IMR-90 (cell line): ENCODE results near the gene CLDN18. TPM values are rescaled to one million over a fixed set of nuclear protein-coding genes. Genes with fewer than 3 reads are reported as not detected.
A peak's percentile ranks its signal among the peaks of the same experiment; 100 is the strongest.

Experiments used
- ATAC-seq: fragments of 200-7000 bp; cut with Tn5 transposase; 2 replicates; pipeline ENCODE4 v1.9.1; 2020; ENCODE audit warnings: low read depth, mild to moderate bottlenecking, moderate library complexity
- BruUV-seq: library from RNA; stranded (reverse); fragments of 400-500 nt; replicated peaks from 2 replicates; lab custom pipeline; 2021; lab: Mats Ljungman, UMichigan
- CTCF ChIA-PET: fragments of 300-600 bp; formaldehyde crosslinking; extraction: SDS; loops from one replicate; lab custom pipeline; 2021; ENCODE audit warnings: antibody characterized with exemption; lab: Yijun Ruan, JAX
- POLR2A ChIA-PET: fragments of 300-600 bp; sonication (Branson Sonifier 250); formaldehyde crosslinking; loops from one replicate; lab custom pipeline; 2022; ENCODE audit warnings: antibody characterized with exemption; ENCODE audit not compliant: unreplicated experiment; lab: Charles Lee
- DNase-seq: peaks from one replicate; pipeline ENCODE4 v3.0.0; 2013
- H2AFZ ChIP-seq: replicated peaks from 2 replicates; pipeline ENCODE3; 2013; ENCODE audit warnings: low read length, mild to moderate bottlenecking; ENCODE audit not compliant: poor library complexity
- H2AK5ac ChIP-seq: 2 replicates; pipeline ENCODE4 v1.6.1; 2013; ENCODE audit warnings: low read depth, low read length, inconsistent platforms
- H2AK9ac ChIP-seq: replicated peaks from 2 replicates; pipeline ENCODE3; 2013; ENCODE audit warnings: mild to moderate bottlenecking, low read depth, low read length, moderate library complexity; ENCODE audit not compliant: poor library complexity
- H2BK120ac ChIP-seq: 2 replicates; pipeline ENCODE4 v1.6.1; 2013; ENCODE audit warnings: low read depth, low read length, inconsistent platforms
- H2BK15ac ChIP-seq: 3 replicates; pipeline ENCODE4 v1.6.1; 2013; ENCODE audit warnings: low read depth, low read length, inconsistent platforms
- H2BK20ac ChIP-seq: 2 replicates; pipeline ENCODE4 v1.6.1; 2013; ENCODE audit warnings: low read depth, mild to moderate bottlenecking, inconsistent platforms, low read length, moderate library complexity
- H2BK5ac ChIP-seq: 2 replicates; pipeline ENCODE4 v1.6.1; 2013; ENCODE audit warnings: mild to moderate bottlenecking, low read depth, low read length, inconsistent platforms; ENCODE audit not compliant: poor library complexity, severe bottlenecking
- H3K14ac ChIP-seq: replicated peaks from 2 replicates; pipeline ENCODE4 v1.6.1; 2013; ENCODE audit warnings: low read depth, low read length, inconsistent platforms
- H3K18ac ChIP-seq: 2 replicates; pipeline ENCODE4 v1.6.1; 2013; ENCODE audit warnings: low read depth, low read length, control low read depth
- H3K23ac ChIP-seq: 2 replicates; pipeline ENCODE4 v1.6.1; 2013; ENCODE audit warnings: low read depth, low read length, inconsistent platforms
- H3K27ac ChIP-seq: 2 replicates; pipeline ENCODE4 v1.5.1; 2013; ENCODE audit warnings: mild to moderate bottlenecking, control low read depth, low read length; ENCODE audit not compliant: insufficient read depth
- H3K27me3 ChIP-seq: 2 replicates; pipeline ENCODE4 v1.6.1; 2013; ENCODE audit warnings: low read length; ENCODE audit not compliant: control insufficient read depth, insufficient read depth
- H3K36me3 ChIP-seq: 2 replicates; pipeline ENCODE4 v1.6.1; 2013; ENCODE audit warnings: low read length, mixed read lengths; ENCODE audit not compliant: control insufficient read depth, insufficient read depth
- H3K4ac ChIP-seq: 2 replicates; pipeline ENCODE4 v1.6.1; 2013; ENCODE audit warnings: low read depth, low read length, inconsistent platforms
- H3K4me1 ChIP-seq: 2 replicates; pipeline ENCODE4 v1.6.1; 2013; ENCODE audit warnings: low read length, mixed read lengths; ENCODE audit not compliant: control insufficient read depth, insufficient read depth
- H3K4me2 ChIP-seq: 2 replicates; pipeline ENCODE4 v1.6.1; 2013; ENCODE audit warnings: low read depth, mild to moderate bottlenecking, control low read depth, low read length, moderate library complexity
- H3K4me3 ChIP-seq: 2 replicates; pipeline ENCODE4 v1.5.1; 2013; ENCODE audit warnings: low read depth, mild to moderate bottlenecking, control low read depth, low read length, moderate library complexity; ENCODE audit not compliant: insufficient read depth
- H3K56ac ChIP-seq: 2 replicates; pipeline ENCODE4 v1.6.1; 2013; ENCODE audit warnings: low read length, inconsistent platforms; ENCODE audit not compliant: insufficient read depth; ENCODE audit errors: extremely low read depth
- H3K79me1 ChIP-seq, 2 experiments: 2 replicates each; pipeline ENCODE4 v1.6.1; 2013; ENCODE audit warnings: low read length in 2 of 2, inconsistent platforms in 1 of 2, low read depth in 1 of 2
- H3K9ac ChIP-seq: 2 replicates; pipeline ENCODE4 v1.6.1; 2013; ENCODE audit warnings: low read depth, low read length, control low read depth
- H3K9me1 ChIP-seq: 2 replicates; pipeline ENCODE4 v1.6.1; 2013; ENCODE audit warnings: low read length, inconsistent platforms; ENCODE audit not compliant: insufficient read depth
- H3K9me3 ChIP-seq: 2 replicates; pipeline ENCODE4 v1.6.1; 2013; ENCODE audit warnings: low read length; ENCODE audit not compliant: control insufficient read depth, insufficient read depth
- H4K20me1 ChIP-seq: 2 replicates; pipeline ENCODE4 v1.6.1; 2013; ENCODE audit warnings: low read length, inconsistent platforms; ENCODE audit not compliant: insufficient read depth
- H4K5ac ChIP-seq: 2 replicates; pipeline ENCODE4 v1.6.1; 2013; ENCODE audit warnings: mild to moderate bottlenecking, low read depth, low read length, control low read depth
- H4K8ac ChIP-seq, 2 experiments: 2 replicates each; pipeline ENCODE4 v1.6.1; 2013; ENCODE audit warnings: low read depth in 2 of 2, low read length in 2 of 2, control low read depth in 1 of 2, inconsistent platforms in 1 of 2
- H4K91ac ChIP-seq: 2 replicates; pipeline ENCODE4 v1.6.1; 2013; ENCODE audit warnings: low read depth, low read length, inconsistent platforms; ENCODE audit not compliant: insufficient read depth
- BHLHE40 ChIP-seq: fragments of 150-350 bp; IDR thresholded peaks from 2 replicates; pipeline ENCODE4 v1.6.1; 2016; ENCODE audit warnings: mild to moderate bottlenecking, low read depth, low read length
- CEBPB ChIP-seq: IDR thresholded peaks from 2 replicates; pipeline ENCODE4 v1.6.1; 2012; ENCODE audit warnings: low read depth, low read length, improper control_type of control experiment
- CTCF ChIP-seq: conservative IDR thresholded peaks from 2 replicates; pipeline ENCODE4 v1.5.1; 2012; ENCODE audit warnings: mild to moderate bottlenecking, low read depth, low read length, improper control_type of control experiment
- MAFK ChIP-seq: IDR thresholded peaks from 2 replicates; pipeline ENCODE4 v1.6.1; 2012; ENCODE audit warnings: low read depth, low read length, improper control_type of control experiment
- NFE2L2 ChIP-seq: fragments of 150-350 bp; IDR thresholded peaks from 2 replicates; pipeline ENCODE4 v1.6.1; 2016; ENCODE audit warnings: low read depth, mild to moderate bottlenecking, low read length
- POLR2A ChIP-seq: IDR thresholded peaks from 2 replicates; pipeline ENCODE4 v1.6.1; 2012; ENCODE audit warnings: mild to moderate bottlenecking, low read depth, low read length
- RAD21 ChIP-seq: IDR thresholded peaks from 2 replicates; pipeline ENCODE4 v1.6.1; 2012; ENCODE audit warnings: low read length, improper control_type of control experiment
- RCOR1 ChIP-seq: IDR thresholded peaks from 2 replicates; pipeline ENCODE4 v1.6.1; 2012; ENCODE audit warnings: mild to moderate bottlenecking, low read length, improper control_type of control experiment; ENCODE audit not compliant: insufficient replicate concordance
- WGBS, 2 experiments: methylation state at CpG; one replicate each; pipeline versions ENCODE4 v1.1.5 to v1.1.7; 2013; ENCODE audit warnings: missing lambda C conversion rate in 2 of 2; ENCODE audit not compliant: insufficient read length in 1 of 2; ENCODE audit errors: extremely low coverage in 2 of 2; 5-methylcytosine and 5-hydroxymethylcytosine counted together
- dilution Hi-C: fragments of 300-500 bp; cut with HindIII; formaldehyde crosslinking; loops from one replicate; pipeline ENCODE4 v1.14.3; 2018; ENCODE audit warnings: low sequenced_read_pairs; ENCODE audit not compliant: unreplicated experiment
- in situ Hi-C: fragments of 300-500 bp; cut with MboI; formaldehyde crosslinking; loops from 3 replicates; pipeline ENCODE4 v1.14.3; 2019; ENCODE audit warnings: low sequenced_read_pairs, inconsistent platforms, mixed read lengths
- intact Hi-C: fragments of 100-400 bp; cut with micrococcal nuclease; formaldehyde crosslinking; loops from 2 replicates; pipeline ENCODE4 v1.10.0; 2022
- polyA plus RNA-seq, 3 experiments: library from polyadenylated mRNA; depleted of rRNA; stranded (reverse); fragments of >200 nt; gene quantifications; 2 replicates each; pipeline ENCODE4 v1.2.3, GENCODE V29; 2012; ENCODE audit warnings: low replicate concordance in 1 of 3
- total RNA-seq: library from RNA; depleted of rRNA; stranded (reverse); fragments of >200 nt; gene quantifications from 2 replicates; pipeline ENCODE4 v1.2.3, GENCODE V29; 2012

Gene CLDN18
- total and polyA plus RNA-seq, 2 of the 4 experiments (the other 2 are of a cell fraction), result not detected

GRCh38 chr3:138066972-138067371 lies 57.0 kb downstream of the CLDN18 start:
- H3K4ac ChIP-seq, result peak overlapping the region; percentile 34; the same call in 1 of the 2 replicates
- POLR2A ChIA-PET, result no interaction called here
- peak overlapping the region; percentile 44; the same call in 1 of the 2 replicates for H3K27ac ChIP-seq
- in situ Hi-C loops, result loop anchor here (5.0 to 10.0 kb wide), 2 partner anchors 50 to 858 kb away; partner anchors contain the start of gene DZIP1L
- H3K4me2 ChIP-seq, result peak overlapping the region; percentile 24; the same call in 1 of the 2 replicates
- H2BK120ac ChIP-seq, result peak overlapping the region; percentile 45; the same call in 1 of the 2 replicates
- peak overlapping the region in 1 of 2 experiments; percentile 11; a peak in 2 of 4 replicates for H4K8ac ChIP-seq
- ATAC-seq, result peak; percentile 60
- no peak overlapping the region for H3K14ac ChIP-seq
- no peak overlapping the region for H2BK15ac ChIP-seq
- peaks cover 3 to 23% of the 10 kb centered on the region in 2 experiments for H3K79me1 ChIP-seq
- CTCF ChIA-PET, result interaction anchor here (1.8 to 2.7 kb wide), 2 partner anchors 48 to 52 kb away, joined by 3 to 14 read pairs; partner anchors contain the start of gene DZIP1L
- H3K18ac ChIP-seq, result 0 out of 2 replicates have a peak overlapping the region, but pooled peaks have one; percentile 46
- BruUV-seq, result no TSS peak
- H3K23ac ChIP-seq, result no peak overlapping the region; the same call in 1 of the 2 replicates
- H3K9ac ChIP-seq, result no peak overlapping the region
- no peaks in the 10 kb centered on the region for H3K27me3 ChIP-seq
- H2AK5ac ChIP-seq, result peak overlapping the region; percentile 9; the same call in 1 of the 2 replicates
- H3K56ac ChIP-seq, result no peak overlapping the region
- WGBS, 2 experiments, result no CpG with 5 or more reads among the region's 3 CpGs
- H3K4me3 ChIP-seq, result no peak overlapping the region
- intact Hi-C loops, result loop anchor here (5.0 to 10.0 kb wide), 3 partner anchors 178 to 360 kb away; partner anchors contain the start of gene MRAS
- H3K36me3 ChIP-seq, result peaks cover 45% of the 10 kb centered on the region
- TF ChIP-seq RCOR1 (no peak), NFE2L2 (no peak), CTCF (no peak), MAFK (no peak), RAD21 (no peak), BHLHE40 (no peak), CEBPB (no peak), POLR2A (no peak)
- peak overlapping the region; percentile 5; the same call in 1 of the 2 replicates for H4K91ac ChIP-seq
- peak overlapping the region; percentile 51 for H2BK5ac ChIP-seq
- no peak overlapping the region for H2BK20ac ChIP-seq
- no peak overlapping the region for H2AFZ ChIP-seq
- peaks cover 11% of the 10 kb centered on the region; the same call in 1 of the 2 replicates for H4K20me1 ChIP-seq
- peaks cover 17% of the 10 kb centered on the region for H3K4me1 ChIP-seq
- H4K5ac ChIP-seq, result peak overlapping the region; percentile 53; the same call in 1 of the 2 replicates
- DNase-seq, result peak; percentile 66
- peaks cover 4% of the 10 kb centered on the region; the same call in 1 of the 2 replicates for H3K9me1 ChIP-seq
- H2AK9ac ChIP-seq, result peak overlapping the region; percentile 19
- dilution Hi-C loops, result no loop called here
- no peaks in the 10 kb centered on the region for H3K9me3 ChIP-seq
